Measurements from ENCODE around the gene C6orf52. TPM values are rescaled to one million over a fixed set of nuclear protein-coding genes. Genes with fewer than 3 reads are reported as not detected.

The C6orf52 gene
- total and polyA plus RNA-seq, 9 of the 15 experiments (the other 6 are each of a cell fraction or from before 2014, with no cell fraction given): 6.7 to 37.0 (median 11.1) TPM

GRCh38 chr6:10694302-10695085, at the start of gene C6orf52, which contains the start of gene PAK1IP1 (continued):
- TF ChIP-seq USF1 (CRISPR knock-in tag; IDR thresholded peaks at IDR 0.05) (peak; percentile 82), ESRRB (CRISPR knock-in tag; IDR thresholded peaks at IDR 0.05; ENCODE audit: borderline replicate concordance) (no peak), WHSC1 (IDR thresholded peaks at IDR 0.05; ENCODE audit: low read length) (no peak), SOX6 (IDR thresholded peaks at IDR 0.05) (peak; percentile 70), UBTF (IDR thresholded peaks at IDR 0.05; ENCODE audit: borderline replicate concordance in 1 of 2, low read depth in 2 of 2, low read length in 2 of 2) (peak; percentile 61 to 74; a peak in 1 of 4 replicates), PRDM10 (IDR thresholded peaks at IDR 0.05; ENCODE audit: partially characterized antibody) (no peak), POLR3G (IDR thresholded peaks at IDR 0.05; ENCODE audit: extremely low read depth, insufficient read length, insufficient replicate concordance) (no peak), MYBL2 (IDR thresholded peaks at IDR 0.05; ENCODE audit: low read depth) (no peak; the same call in 1 of the 2 replicates), MYBL2 (CRISPR knock-in tag; IDR thresholded peaks at IDR 0.05; ENCODE audit: borderline replicate concordance) (no peak), ZFP30 (CRISPR knock-in tag; IDR thresholded peaks at IDR 0.05; ENCODE audit: borderline replicate concordance) (no peak), ZNF696 (CRISPR knock-in tag; conservative IDR thresholded peaks at IDR 0.05) (no peak), SAFB (IDR thresholded peaks at IDR 0.05; ENCODE audit: borderline replicate concordance, low read depth, low read length) (no peak), ZNF121 (CRISPR knock-in tag; conservative IDR thresholded peaks at IDR 0.05) (no peak), ADNP (tag; IDR thresholded peaks at IDR 0.05) (no peak), ZNF431 (CRISPR knock-in tag; IDR thresholded peaks at IDR 0.05) (no peak), ZNF280A (IDR thresholded peaks at IDR 0.05; ENCODE audit: low read depth, partially characterized antibody) (no peak), ZNF24 (IDR thresholded peaks at IDR 0.05) (no peak), BDP1 (IDR thresholded peaks at IDR 0.05; ENCODE audit: insufficient read depth, insufficient read length) (no peak), ZFPM2 (CRISPR knock-in tag; IDR thresholded peaks at IDR 0.05) (no peak), SMC3 (conservative IDR thresholded peaks at IDR 0.05; ENCODE audit: insufficient read depth, low read depth, low read length) (0 out of 2 replicates have a peak, but pooled peaks have one; percentile 14)
